ENCODE measurements around the gene TRPM6. TPM values are rescaled to one million over a fixed set of nuclear protein-coding genes. Genes with fewer than 3 reads are reported as not detected.
"Not testable (repeated sequence)": the region's sequence is repeated elsewhere in the genome, so short reads cannot be mapped to it uniquely, and the experiment has no call there.

The TRPM6 gene
- total RNA-seq, 1 donor, result under 0.01 TPM

- H3K79me2 ChIP-seq (ENCODE audit: insufficient read depth, low read length), result no peaks in the 10 kb centered on the region
- no peak overlapping the region for H3K4me2 ChIP-seq (ENCODE audit: insufficient read depth, low read length)
- H3K4me1 ChIP-seq (ENCODE audit: insufficient read depth, low read length), result no peaks in the 10 kb centered on the region
- H2AFZ ChIP-seq (ENCODE audit: low read length), result no peak overlapping the region
- no peaks in the 10 kb centered on the region for H4K20me1 ChIP-seq (ENCODE audit: insufficient read depth, low read length)
- H3K27ac ChIP-seq (ENCODE audit: low read depth, low read length), result no peak overlapping the region
- H3K4me3 ChIP-seq (ENCODE audit: insufficient read depth, low read length), result no peak overlapping the region
- H3K9me3 ChIP-seq (ENCODE audit: low read depth, low read length), result no peaks in the 10 kb centered on the region
- no peak for DNase-seq (ENCODE audit: insufficient read length, low spot score, missing footprints)
- no peaks in the 10 kb centered on the region for H3K36me3 ChIP-seq (ENCODE audit: insufficient read depth, low read length)
- no peaks in the 10 kb centered on the region for H3K27me3 ChIP-seq (ENCODE audit: insufficient read depth, low read length)
- TF ChIP-seq, protein P1, sequence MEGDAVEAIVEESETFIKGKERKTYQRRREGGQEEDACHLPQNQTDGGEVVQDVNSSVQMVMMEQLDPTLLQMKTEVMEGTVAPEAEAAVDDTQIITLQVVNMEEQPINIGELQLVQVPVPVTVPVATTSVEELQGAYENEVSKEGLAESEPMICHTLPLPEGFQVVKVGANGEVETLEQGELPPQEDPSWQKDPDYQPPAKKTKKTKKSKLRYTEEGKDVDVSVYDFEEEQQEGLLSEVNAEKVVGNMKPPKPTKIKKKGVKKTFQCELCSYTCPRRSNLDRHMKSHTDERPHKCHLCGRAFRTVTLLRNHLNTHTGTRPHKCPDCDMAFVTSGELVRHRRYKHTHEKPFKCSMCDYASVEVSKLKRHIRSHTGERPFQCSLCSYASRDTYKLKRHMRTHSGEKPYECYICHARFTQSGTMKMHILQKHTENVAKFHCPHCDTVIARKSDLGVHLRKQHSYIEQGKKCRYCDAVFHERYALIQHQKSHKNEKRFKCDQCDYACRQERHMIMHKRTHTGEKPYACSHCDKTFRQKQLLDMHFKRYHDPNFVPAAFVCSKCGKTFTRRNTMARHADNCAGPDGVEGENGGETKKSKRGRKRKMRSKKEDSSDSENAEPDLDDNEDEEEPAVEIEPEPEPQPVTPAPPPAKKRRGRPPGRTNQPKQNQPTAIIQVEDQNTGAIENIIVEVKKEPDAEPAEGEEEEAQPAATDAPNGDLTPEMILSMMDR (IDR thresholded peaks at IDR 0.05; ENCODE audit: extremely low read depth, low read depth, low read length), result no peak
Measured at GRCh38 chr9:74865177-74865576, 22.5 kb downstream of the TRPM6 start.

DNA sequence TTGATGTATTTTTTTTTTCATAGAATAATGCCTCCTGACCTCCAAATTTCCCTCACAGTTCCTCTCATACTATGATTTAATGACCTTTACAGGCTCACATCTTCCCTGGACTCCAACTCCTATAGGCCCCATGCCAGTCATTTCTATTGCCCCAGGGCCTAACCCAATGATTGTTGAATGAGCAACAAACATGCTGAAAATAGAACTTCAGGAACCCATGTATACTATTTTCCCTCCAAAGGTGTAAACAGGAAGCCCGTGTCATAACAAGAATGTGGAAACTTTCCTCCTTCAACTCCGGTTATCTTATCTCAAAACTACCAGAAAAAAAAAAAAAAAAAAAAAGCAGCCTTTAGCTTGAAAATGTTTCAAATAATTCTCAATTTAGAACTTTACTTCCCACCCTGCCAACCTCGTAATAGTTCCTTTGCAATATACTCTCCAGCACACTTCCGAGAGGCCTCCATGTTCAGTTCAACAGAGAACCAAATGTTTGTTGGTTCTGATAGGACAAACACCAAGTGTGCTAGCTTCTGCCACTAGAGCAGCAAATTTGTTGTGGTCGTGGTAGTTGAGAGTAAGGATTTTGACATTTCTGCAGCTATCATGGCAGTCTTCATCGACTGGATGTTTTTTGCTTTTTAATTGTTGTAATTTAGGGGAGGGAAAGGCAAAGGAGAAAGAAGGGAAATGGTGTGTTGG lies 25.8 kb downstream of the TRPM6 start:
- no peak overlapping the region for H3K4me2 ChIP-seq (ENCODE audit: insufficient read depth, low read length)
- H2AFZ ChIP-seq (ENCODE audit: low read length), result no peak overlapping the region
- H3K9me3 ChIP-seq (ENCODE audit: low read depth, low read length), result no peaks in the 10 kb centered on the region
- no peak for DNase-seq (ENCODE audit: insufficient read length, low spot score, missing footprints)
- TF ChIP-seq, protein P1 (IDR thresholded peaks at IDR 0.05; ENCODE audit: extremely low read depth, low read depth, low read length), result no peak
- H3K27ac ChIP-seq (ENCODE audit: low read depth, low read length), result no peak overlapping the region
- H3K4me3 ChIP-seq (ENCODE audit: insufficient read depth, low read length), result no peak overlapping the region
- no peaks in the 10 kb centered on the region for H3K4me1 ChIP-seq (ENCODE audit: insufficient read depth, low read length)
- H4K20me1 ChIP-seq (ENCODE audit: insufficient read depth, low read length), result no peaks in the 10 kb centered on the region
- no peaks in the 10 kb centered on the region for H3K36me3 ChIP-seq (ENCODE audit: insufficient read depth, low read length)
- H3K27me3 ChIP-seq (ENCODE audit: insufficient read depth, low read length), result no peaks in the 10 kb centered on the region
- no peaks in the 10 kb centered on the region for H3K79me2 ChIP-seq (ENCODE audit: insufficient read depth, low read length)

DNA sequence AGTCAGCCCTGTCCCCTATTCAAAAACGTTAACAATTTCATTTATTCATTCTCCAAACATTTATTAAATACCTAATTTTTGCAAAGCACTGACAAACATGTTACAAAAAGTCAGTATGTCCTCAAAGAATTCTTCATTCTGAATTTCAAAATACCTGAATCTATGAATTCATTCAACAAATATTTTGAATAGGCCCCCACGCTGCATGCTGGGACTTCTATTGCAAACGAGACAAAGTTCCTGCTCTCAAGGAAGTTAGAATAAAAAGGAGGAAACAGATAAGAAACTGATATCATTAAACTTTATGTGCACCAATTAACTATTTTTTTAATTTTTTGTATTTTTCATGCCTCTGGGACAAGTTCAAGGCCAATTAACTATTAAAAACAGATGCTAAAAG lies 26.6 kb downstream of the TRPM6 start:
- TF ChIP-seq, protein P1 (IDR thresholded peaks at IDR 0.05; ENCODE audit: extremely low read depth, low read depth, low read length), result no peak
- no peak for DNase-seq (ENCODE audit: insufficient read length, low spot score, missing footprints)
- Histone ChIP-seq H2AFZ (ENCODE audit: low read length) (no peak overlapping the region), H4K20me1 (ENCODE audit: insufficient read depth, low read length) (no peaks in the 10 kb centered on the region), H3K4me1 (ENCODE audit: insufficient read depth, low read length) (no peaks in the 10 kb centered on the region), H3K36me3 (ENCODE audit: insufficient read depth, low read length) (no peaks in the 10 kb centered on the region), H3K9me3 (ENCODE audit: low read depth, low read length) (no peaks in the 10 kb centered on the region), H3K4me3 (ENCODE audit: insufficient read depth, low read length) (no peak overlapping the region), H3K27me3 (ENCODE audit: insufficient read depth, low read length) (no peaks in the 10 kb centered on the region), H3K4me2 (ENCODE audit: insufficient read depth, low read length) (no peak overlapping the region), H3K27ac (ENCODE audit: low read depth, low read length) (no peak overlapping the region), H3K79me2 (ENCODE audit: insufficient read depth, low read length) (no peaks in the 10 kb centered on the region)

GRCh38 chr9:74860247-74860646 lies 27.5 kb downstream of the TRPM6 start:
- not testable (repeated sequence) for DNase-seq (ENCODE audit: insufficient read length, low spot score, missing footprints); H3K4me3 ChIP-seq (ENCODE audit: insufficient read depth, low read length); H3K79me2 ChIP-seq (ENCODE audit: insufficient read depth, low read length); H3K9me3 ChIP-seq (ENCODE audit: low read depth, low read length); H3K36me3 ChIP-seq (ENCODE audit: insufficient read depth, low read length); H3K4me2 ChIP-seq (ENCODE audit: insufficient read depth, low read length); H4K20me1 ChIP-seq (ENCODE audit: insufficient read depth, low read length); H3K4me1 ChIP-seq (ENCODE audit: insufficient read depth, low read length); H3K27ac ChIP-seq (ENCODE audit: low read depth, low read length); H3K27me3 ChIP-seq (ENCODE audit: insufficient read depth, low read length); H2AFZ ChIP-seq (ENCODE audit: low read length)

Data from osteoblast (primary cell).